AG09309 (cell line): Measurements from ENCODE around the gene AKAP8L.

Experiments used
- DNase-seq: peaks from one replicate; pipeline ENCODE4 v3.0.0-alpha.2; 2010; ENCODE audit warnings: low read depth
- H3K4me3 ChIP-seq: 2 replicates; pipeline ENCODE4 v1.5.1; 2011; ENCODE audit warnings: mild to moderate bottlenecking, low read depth, low read length, moderate library complexity; ENCODE audit not compliant: control insufficient read depth
- TF ChIP-seq, protein P1 (sequence below): IDR thresholded peaks from 2 replicates; pipeline ENCODE4 v1.5.1; 2011; ENCODE audit warnings: mild to moderate bottlenecking, low read depth, low read length, inconsistent platforms; ENCODE audit not compliant: insufficient read depth, control insufficient read depth; ENCODE audit errors: missing control alignments

Gene AKAP8L

DNA sequence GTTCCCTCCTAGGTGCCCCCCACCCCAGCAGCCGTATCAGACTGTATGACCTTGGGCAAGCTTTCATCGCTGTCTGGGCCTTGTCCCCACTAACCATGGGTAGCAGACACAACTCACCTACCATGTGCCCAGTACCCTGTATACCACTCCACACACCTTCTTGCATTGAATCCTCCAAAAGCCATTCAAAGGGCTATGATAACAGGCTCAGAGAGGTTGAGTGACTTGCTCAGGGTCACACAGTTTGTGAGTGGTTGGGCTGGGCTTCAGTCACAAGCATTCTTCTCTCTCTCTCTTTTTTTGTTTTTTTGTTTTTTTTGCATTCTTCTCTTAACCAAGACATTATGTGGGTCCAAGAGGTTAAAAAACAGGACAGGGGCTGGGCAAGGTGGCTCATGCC lies 42.9 kb upstream of the AKAP8L start:
- no peak for DNase-seq
- TF ChIP-seq, protein P1, sequence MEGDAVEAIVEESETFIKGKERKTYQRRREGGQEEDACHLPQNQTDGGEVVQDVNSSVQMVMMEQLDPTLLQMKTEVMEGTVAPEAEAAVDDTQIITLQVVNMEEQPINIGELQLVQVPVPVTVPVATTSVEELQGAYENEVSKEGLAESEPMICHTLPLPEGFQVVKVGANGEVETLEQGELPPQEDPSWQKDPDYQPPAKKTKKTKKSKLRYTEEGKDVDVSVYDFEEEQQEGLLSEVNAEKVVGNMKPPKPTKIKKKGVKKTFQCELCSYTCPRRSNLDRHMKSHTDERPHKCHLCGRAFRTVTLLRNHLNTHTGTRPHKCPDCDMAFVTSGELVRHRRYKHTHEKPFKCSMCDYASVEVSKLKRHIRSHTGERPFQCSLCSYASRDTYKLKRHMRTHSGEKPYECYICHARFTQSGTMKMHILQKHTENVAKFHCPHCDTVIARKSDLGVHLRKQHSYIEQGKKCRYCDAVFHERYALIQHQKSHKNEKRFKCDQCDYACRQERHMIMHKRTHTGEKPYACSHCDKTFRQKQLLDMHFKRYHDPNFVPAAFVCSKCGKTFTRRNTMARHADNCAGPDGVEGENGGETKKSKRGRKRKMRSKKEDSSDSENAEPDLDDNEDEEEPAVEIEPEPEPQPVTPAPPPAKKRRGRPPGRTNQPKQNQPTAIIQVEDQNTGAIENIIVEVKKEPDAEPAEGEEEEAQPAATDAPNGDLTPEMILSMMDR = no peak
- H3K4me3 ChIP-seq = no peak overlapping the region

DNA sequence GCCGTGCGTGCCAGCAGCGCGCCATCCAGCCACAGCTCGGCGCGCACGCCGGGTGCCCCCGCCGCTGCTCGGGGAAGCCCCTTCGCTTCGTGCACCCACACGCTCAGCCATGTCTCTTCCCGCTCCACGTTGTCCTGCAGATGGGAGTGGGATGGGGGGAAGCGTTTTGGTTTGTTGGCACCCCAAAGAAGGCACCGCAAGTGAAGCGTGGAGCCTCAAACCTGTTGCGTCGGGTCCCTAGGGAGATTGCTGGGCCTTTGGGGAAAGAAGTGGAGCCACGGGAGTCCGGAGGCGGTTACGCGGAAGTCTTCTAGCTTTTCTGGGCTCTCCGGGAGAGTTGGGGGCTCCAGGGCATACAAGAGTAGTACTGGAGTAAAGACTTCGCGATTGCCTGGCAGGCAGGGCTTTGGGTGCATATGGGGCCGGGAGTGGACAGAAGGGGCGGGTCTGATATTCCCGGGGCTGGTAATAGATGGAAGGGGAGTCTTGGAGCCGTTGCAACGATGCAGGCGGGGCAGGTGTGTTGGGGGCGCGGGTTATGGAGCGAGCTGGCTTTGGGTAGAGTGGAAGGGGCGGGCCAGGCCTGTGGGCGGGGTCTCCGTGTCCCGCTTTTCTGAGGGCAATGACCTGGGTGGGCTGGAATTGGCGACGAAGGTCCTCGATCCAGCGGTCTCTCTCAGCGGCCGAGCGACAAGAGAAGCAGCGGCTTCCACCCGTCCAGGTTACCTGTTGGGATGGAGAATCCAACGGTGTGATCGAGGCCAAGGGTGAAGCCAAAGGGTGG lies 39.1 kb upstream of the AKAP8L start:
- no peak for DNase-seq
- H3K4me3 ChIP-seq = no peak overlapping the region
- TF ChIP-seq, protein P1 = no peak

DNA sequence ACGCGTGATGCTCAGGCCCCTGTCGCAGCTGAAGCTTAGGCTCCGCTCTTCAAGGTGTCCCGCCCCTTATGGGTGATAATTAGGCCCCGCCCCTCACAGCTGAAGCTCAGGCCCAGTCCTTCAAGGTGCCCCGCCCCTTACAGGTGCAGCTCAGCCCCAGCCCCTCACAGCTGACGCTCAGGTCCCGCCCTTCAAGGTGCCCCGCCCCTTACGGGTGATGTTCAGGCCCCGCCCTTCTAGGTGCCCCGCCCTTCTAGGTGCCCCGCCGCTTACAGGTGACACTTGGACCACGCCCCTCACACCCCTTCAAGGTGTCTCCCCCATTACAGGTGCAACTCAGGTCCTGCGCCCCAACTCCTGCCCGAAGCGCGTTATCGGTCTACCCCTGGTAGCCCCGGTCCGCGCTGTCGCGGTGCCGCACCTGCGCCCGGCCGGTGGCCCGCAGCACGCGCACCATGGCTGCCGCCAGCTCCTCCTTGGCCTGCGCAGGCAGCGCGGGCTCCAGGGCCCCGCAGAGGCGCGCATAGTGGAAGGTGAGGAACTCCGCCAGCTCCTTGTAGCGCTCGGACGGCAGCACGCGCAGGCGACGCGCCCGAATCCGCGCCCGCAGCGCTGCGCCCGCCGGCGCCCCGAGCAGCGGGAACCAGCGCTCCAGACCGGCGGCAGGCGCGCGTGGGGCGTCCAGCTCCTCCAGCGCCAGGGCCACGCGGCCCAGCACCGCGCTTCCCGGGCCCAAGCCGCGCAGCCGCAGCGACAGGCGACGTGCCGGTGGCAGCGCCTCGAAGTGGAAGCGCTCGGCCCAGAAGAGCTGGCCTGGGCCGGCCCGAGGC lies 38.3 kb upstream of the AKAP8L start:
- TF ChIP-seq, protein P1 = no peak
- no peak for DNase-seq
- H3K4me3 ChIP-seq = no peak overlapping the region

DNA sequence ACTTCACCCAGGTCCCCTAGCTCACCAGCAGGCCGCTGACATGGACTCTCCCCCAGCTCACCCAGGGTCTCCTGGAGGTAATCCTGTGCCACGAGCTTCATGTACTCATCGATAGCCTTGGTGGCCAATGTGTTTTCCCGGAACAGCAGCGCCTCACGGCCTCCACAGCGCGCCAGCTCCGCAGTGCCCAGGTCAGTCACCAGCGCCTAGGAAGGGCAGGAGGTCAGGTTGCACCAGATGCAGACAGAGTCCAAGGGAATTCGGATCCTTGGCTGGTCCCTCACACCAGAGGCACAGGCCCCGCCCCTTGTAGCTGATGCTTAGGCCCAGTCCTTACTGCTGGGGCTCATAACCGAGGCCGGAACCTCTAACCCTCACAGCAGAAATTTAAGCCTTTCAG lies 37.7 kb upstream of the AKAP8L start:
- H3K4me3 ChIP-seq = no peak overlapping the region
- DNase-seq = no peak
- TF ChIP-seq, protein P1 = no peak

DNA sequence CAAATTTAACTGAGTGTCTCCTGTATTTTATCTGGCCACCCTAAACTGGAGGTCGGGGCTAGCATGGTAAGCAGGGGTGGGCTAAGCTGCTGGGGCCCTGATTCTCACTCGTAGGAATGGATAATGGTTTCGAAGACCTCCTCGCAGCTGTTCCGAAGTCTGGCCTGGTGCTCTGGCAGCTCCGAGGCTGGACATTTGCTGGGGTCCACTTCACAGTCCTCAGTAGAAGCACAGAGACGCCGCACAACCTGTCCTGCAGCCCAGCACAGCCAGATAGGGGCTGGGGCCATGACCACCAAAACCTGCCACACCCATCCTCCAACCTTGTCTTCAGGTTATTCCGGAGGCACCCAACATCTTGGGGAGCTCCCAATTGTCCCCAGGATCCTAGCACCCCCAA lies 37.2 kb upstream of the AKAP8L start:
- TF ChIP-seq, protein P1 = no peak
- DNase-seq = no peak
- H3K4me3 ChIP-seq = no peak overlapping the region

DNA sequence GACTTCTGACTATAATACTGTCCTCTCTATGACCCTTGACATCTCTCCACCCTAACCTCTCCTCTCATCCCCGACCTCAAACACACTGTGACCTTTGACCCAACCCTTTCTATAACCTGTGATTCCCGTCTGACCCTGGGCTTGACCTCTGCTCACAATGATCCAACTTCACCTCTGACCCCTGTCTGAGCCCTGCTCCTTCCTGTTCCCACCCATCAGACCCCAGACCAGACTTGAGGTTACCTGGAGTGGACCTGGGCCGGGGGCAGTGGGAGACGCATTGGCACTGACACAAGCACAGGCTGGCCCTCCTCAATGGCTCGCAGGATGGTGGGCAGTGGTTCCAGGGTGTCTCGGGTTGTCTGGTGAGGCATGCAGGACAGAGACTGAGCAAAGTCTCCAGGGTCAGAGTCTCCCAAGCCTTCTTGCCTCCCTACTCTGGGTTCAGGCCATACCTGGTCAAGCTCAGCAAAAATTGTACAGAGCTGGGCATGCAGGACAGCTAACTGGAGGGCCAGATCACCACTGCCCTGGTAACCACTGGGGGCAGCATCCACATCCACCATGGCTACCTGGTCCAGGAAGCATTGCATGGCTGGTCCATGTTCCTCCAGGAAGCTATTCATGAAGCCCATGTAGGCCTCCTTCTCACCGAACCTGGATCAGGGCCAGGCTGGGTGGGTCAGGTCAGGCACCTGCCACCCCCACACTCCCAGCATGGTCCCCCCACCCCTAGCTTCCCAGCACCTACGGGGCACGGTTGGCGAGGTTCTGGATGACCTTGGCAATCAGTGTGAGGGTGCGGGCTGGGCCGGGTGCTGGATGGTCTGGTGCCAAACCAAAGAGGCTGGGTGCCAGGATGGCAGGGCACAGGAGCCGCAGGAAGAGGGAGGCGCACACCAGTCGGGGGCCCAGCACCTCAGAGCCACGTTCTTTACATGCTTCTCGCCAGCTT lies 35.4 kb upstream of the AKAP8L start:
- DNase-seq = no peak
- TF ChIP-seq, protein P1 = peak; percentile 28

More for the DNA sequence above, 35.4 kb upstream of the AKAP8L start:
- no peak overlapping the region for H3K4me3 ChIP-seq
